Neuronal stem cell (in vitro differentiated cells): Measurements from ENCODE around the gene LCE2D.
"Not testable (repeated sequence)": the region's sequence is repeated elsewhere in the genome, so short reads cannot be mapped to it uniquely, and the experiment has no call there.

Source experiments
- DNase-seq: peaks from one replicate; pipeline ENCODE4 v3.0.0-alpha.2; 2013; ENCODE audit warnings: low spot score
- H2AFZ ChIP-seq: one replicate; pipeline ENCODE4 v1.6.1; 2013; ENCODE audit warnings: mild to moderate bottlenecking, low read length, inconsistent platforms
- H2AK5ac ChIP-seq: 2 replicates; pipeline ENCODE4 v1.6.1; 2013; ENCODE audit warnings: low read depth, mild to moderate bottlenecking, inconsistent platforms, low read length, moderate library complexity, mixed read lengths
- H2BK120ac ChIP-seq: 2 replicates; pipeline ENCODE4 v1.6.1; 2013; ENCODE audit warnings: low read depth, mild to moderate bottlenecking, inconsistent platforms, low read length, moderate library complexity, mixed read lengths
- H2BK12ac ChIP-seq: one replicate; pipeline ENCODE4 v1.6.1; 2013; ENCODE audit warnings: low read length, inconsistent platforms
- H2BK15ac ChIP-seq: 2 replicates; pipeline ENCODE4 v1.6.1; 2013; ENCODE audit warnings: mild to moderate bottlenecking, low read length, inconsistent platforms, mixed read lengths
- H2BK5ac ChIP-seq: one replicate; pipeline ENCODE4 v1.6.1; 2013; ENCODE audit warnings: inconsistent platforms, mild to moderate bottlenecking, low read length, moderate library complexity
- H3K14ac ChIP-seq: one replicate; pipeline ENCODE4 v1.6.1; 2013; ENCODE audit warnings: low read length, inconsistent platforms
- H3K18ac ChIP-seq: 2 replicates; pipeline ENCODE4 v1.6.1; 2013; ENCODE audit warnings: low read length, inconsistent platforms
- H3K23ac ChIP-seq: 2 replicates; pipeline ENCODE4 v1.6.1; 2013; ENCODE audit warnings: low read depth, mild to moderate bottlenecking, mixed read lengths, low read length, inconsistent platforms; ENCODE audit not compliant: poor library complexity
- H3K27ac ChIP-seq: replicated peaks from 3 replicates; pipeline ENCODE4 v1.5.1; 2013; ENCODE audit warnings: low read length, inconsistent platforms
- H3K27me3 ChIP-seq, 3 experiments: 2 replicates each; pipeline ENCODE4 v1.6.1; 2013; ENCODE audit warnings: low read length in 3 of 3, mild to moderate bottlenecking in 2 of 3, inconsistent platforms in 1 of 3, low read depth in 1 of 3, mixed read lengths in 1 of 3, moderate library complexity in 1 of 3; ENCODE audit not compliant: control insufficient read depth in 3 of 3, insufficient read depth in 3 of 3
- H3K36me3 ChIP-seq, 2 donors: replicated peaks in 1 of 2; 2 replicates each; pipeline ENCODE4 v1.6.1; 2013; ENCODE audit warnings: low read length in 2 of 2; ENCODE audit not compliant: control insufficient read depth in 2 of 2, insufficient read depth in 2 of 2
- H3K4ac ChIP-seq: 2 replicates; pipeline ENCODE4 v1.6.1; 2013; ENCODE audit warnings: inconsistent platforms, mild to moderate bottlenecking, low read length, moderate library complexity
- H3K4me1 ChIP-seq, 2 donors: 1 replicate in 1 of 2; 2 replicates in 1 of 2; pipeline ENCODE4 v1.6.1; 2013; ENCODE audit warnings: low read length in 2 of 2, low read depth in 1 of 2; ENCODE audit not compliant: control insufficient read depth in 2 of 2, insufficient read depth in 1 of 2
- H3K4me2 ChIP-seq: one replicate; pipeline ENCODE4 v1.6.1; 2013; ENCODE audit warnings: mild to moderate bottlenecking, low read length, inconsistent platforms; ENCODE audit not compliant: insufficient read depth, poor library complexity, severe bottlenecking
- H3K4me3 ChIP-seq, 2 donors: 2 replicates each; pipeline ENCODE4 v1.5.1; 2013; ENCODE audit warnings: low read length in 2 of 2, mild to moderate bottlenecking in 2 of 2, inconsistent platforms in 1 of 2, moderate library complexity in 1 of 2
- H3K79me1 ChIP-seq: one replicate; pipeline ENCODE4 v1.6.1; 2013; ENCODE audit warnings: low read depth, mild to moderate bottlenecking, inconsistent platforms, low read length, moderate library complexity
- H3K9ac ChIP-seq: one replicate; pipeline ENCODE4 v1.6.1; 2013; ENCODE audit warnings: mild to moderate bottlenecking, low read depth, low read length, inconsistent platforms; ENCODE audit not compliant: poor library complexity
- H3K9me3 ChIP-seq, 2 donors: replicated peaks in 1 of 2; 2 replicates each; pipeline versions ENCODE3 to v1.6.1; 2013; ENCODE audit warnings: low read length in 2 of 2, mild to moderate bottlenecking in 2 of 2, inconsistent platforms in 1 of 2, low read depth in 1 of 2, mixed read lengths in 1 of 2, moderate library complexity in 1 of 2; ENCODE audit not compliant: control insufficient read depth in 2 of 2, insufficient read depth in 1 of 2
- H4K8ac ChIP-seq: one replicate; pipeline ENCODE4 v1.6.1; 2013; ENCODE audit warnings: low read depth, mild to moderate bottlenecking, inconsistent platforms, low read length, moderate library complexity
- H4K91ac ChIP-seq: one replicate; pipeline ENCODE4 v1.6.1; 2013; ENCODE audit warnings: low read length, low read depth, mild to moderate bottlenecking, inconsistent platforms; ENCODE audit not compliant: poor library complexity
- WGBS, 2 donors: extraction: QIAGEN DNeasy Blood & Tissue Kit; methylation state at CpG; one replicate each; pipeline ENCODE4 v1.1.7; 2013; ENCODE audit warnings: missing lambda C conversion rate in 2 of 2, mixed read lengths in 1 of 2; ENCODE audit not compliant: insufficient read length in 2 of 2, insufficient replicate concordance in 1 of 2; ENCODE audit errors: extremely low coverage in 2 of 2; 5-methylcytosine and 5-hydroxymethylcytosine counted together

LCE2D gene

GRCh38 chr1:152656459-152656858 is 6.7 kb upstream of the LCE2D start:
- Histone ChIP-seq H3K4me2 (no peak overlapping the region), H4K8ac (no peak overlapping the region), H2BK5ac (no peak overlapping the region), H3K27ac (no peak overlapping the region), H3K9ac (no peak overlapping the region), H3K79me1 (no peaks in the 10 kb centered on the region), H3K4me3 (no peak overlapping the region), H2AFZ (no peak overlapping the region), H2BK120ac (no peak overlapping the region), H3K18ac (no peak overlapping the region), H3K27me3 (no peaks in the 10 kb centered on the region), H3K4ac (no peak overlapping the region), H4K91ac (no peak overlapping the region), H3K4me1 (no peaks in the 10 kb centered on the region), H2BK12ac (no peak overlapping the region), H2AK5ac (no peak overlapping the region), H3K14ac (no peak overlapping the region), H2BK15ac (no peak overlapping the region), H3K23ac (no peak overlapping the region), H3K9me3 (peaks cover 0 to 27% of the 10 kb centered on the region in 2 donors), H3K36me3 (no peaks in the 10 kb centered on the region)
- no CpG with 5 or more reads among the region's 2 CpGs for WGBS, 2 donors
- no peak for DNase-seq

- no peak overlapping the region for H2BK120ac ChIP-seq
- no peaks in the 10 kb centered on the region for H3K79me1 ChIP-seq
- no peaks in the 10 kb centered on the region for H3K36me3 ChIP-seq
- no peak overlapping the region for H3K4me2 ChIP-seq
- no peak for DNase-seq
- no peak overlapping the region for H3K23ac ChIP-seq
- H3K27me3 ChIP-seq = no peaks in the 10 kb centered on the region
- H3K9me3 ChIP-seq = peaks cover 0 to 20% of the 10 kb centered on the region in 2 donors
- no peak overlapping the region for H3K18ac ChIP-seq
- H2BK15ac ChIP-seq = no peak overlapping the region
- no peak overlapping the region for H3K14ac ChIP-seq
- H2AK5ac ChIP-seq = no peak overlapping the region
- H3K4me1 ChIP-seq = no peaks in the 10 kb centered on the region
- no peak overlapping the region for H2BK5ac ChIP-seq
- no peak overlapping the region for H3K4me3 ChIP-seq
- no CpG with 5 or more reads among the region's 4 CpGs for WGBS, 2 donors
- H2AFZ ChIP-seq = no peak overlapping the region
- no peak overlapping the region for H3K4ac ChIP-seq
- no peak overlapping the region for H4K91ac ChIP-seq
- H4K8ac ChIP-seq = no peak overlapping the region
- H3K9ac ChIP-seq = no peak overlapping the region
- H2BK12ac ChIP-seq = no peak overlapping the region
- no peak overlapping the region for H3K27ac ChIP-seq
Observed at GRCh38 chr1:152657677-152658076, 5.5 kb upstream of the LCE2D start.

GRCh38 chr1:152658649-152659048 is 4.5 kb upstream of the LCE2D start:
- Histone ChIP-seq H2AFZ (no peak overlapping the region), H3K9me3 (peaks cover 0 to 27% of the 10 kb centered on the region in 2 donors), H3K4ac (no peak overlapping the region), H3K4me1 (no peaks in the 10 kb centered on the region), H3K27ac (no peak overlapping the region), H4K8ac (no peak overlapping the region), H3K4me3 (peak overlapping the region in 1 of 2 donors; percentile 43), H2BK12ac (no peak overlapping the region), H4K91ac (no peak overlapping the region), H3K14ac (no peak overlapping the region), H2BK120ac (no peak overlapping the region), H3K23ac (no peak overlapping the region), H3K27me3 (no peaks in the 10 kb centered on the region), H3K36me3 (no peaks in the 10 kb centered on the region), H3K4me2 (no peak overlapping the region), H2BK5ac (no peak overlapping the region), H3K79me1 (no peaks in the 10 kb centered on the region), H3K18ac (no peak overlapping the region), H3K9ac (no peak overlapping the region), H2BK15ac (no peak overlapping the region), H2AK5ac (no peak overlapping the region)
- no peak for DNase-seq
- WGBS, 2 donors = no CpG with 5 or more reads among the region's 3 CpGs

- H3K4ac ChIP-seq = not testable (repeated sequence)
Observed at GRCh38 chr1:152666171-152666570, 3.0 kb downstream of the LCE2D start.

More at GRCh38 chr1:152666171-152666570, 3.0 kb downstream of the LCE2D start:
- H3K79me1 ChIP-seq, H2BK12ac ChIP-seq, H2BK15ac ChIP-seq, H3K4me2 ChIP-seq, H3K4me1 ChIP-seq, H3K23ac ChIP-seq, H3K27me3 ChIP-seq, H4K91ac ChIP-seq, H3K27ac ChIP-seq, H2AK5ac ChIP-seq, H2BK5ac ChIP-seq, H3K18ac ChIP-seq, H2AFZ ChIP-seq, H3K9ac ChIP-seq, H2BK120ac ChIP-seq, H3K14ac ChIP-seq, DNase-seq, H4K8ac ChIP-seq, H3K4me3 ChIP-seq, H3K36me3 ChIP-seq: not testable (repeated sequence)
- no CpG with 5 or more reads among the region's 1 CpG for WGBS, 2 donors
- H3K9me3 ChIP-seq = peaks cover 0 to 28% of the 10 kb centered on the region in 2 donors
